Bladder microvascular endothelial cell (primary cell): ENCODE results near the gene APPL2. TPM values are rescaled to one million over a fixed set of nuclear protein-coding genes. Genes with fewer than 3 reads are reported as not detected.

ENCODE experiments used
- total RNA-seq: library from RNA; depleted of rRNA; stranded (reverse); fragments of >200 nt; gene quantifications from 2 replicates; pipeline ENCODE4 v1.2.3, GENCODE V29; 2014

Gene APPL2
- 10.7 and 40.4 TPM in 2 replicates for total RNA-seq

GRCh38 chr12:105235732-105236476 lies at the start of gene APPL2:
TSS of gene APPL2 (minus strand) at chr12:105236174. CDS start at chr12:105236012, 162 bp downstream.

Other genes starting within 250 kb of the APPL2 start
- 6.2 and 8.3 TPM in 2 replicates for gene NOPCHAP1, start 249.9 kb downstream of the APPL2 start, total RNA-seq
- 0.65 and 1.2 TPM in 2 replicates for gene ALDH1L2, start 151.7 kb downstream of the APPL2 start, total RNA-seq
- gene WASHC4, start 128.4 kb downstream of the APPL2 start, total RNA-seq, result 114 and 138 TPM in 2 replicates
- gene C12orf75, start 94.5 kb upstream of the APPL2 start, total RNA-seq, result 13.4 and 13.9 TPM in 2 replicates